Breast epithelium (tissue), 3 donors: ENCODE results near the gene NEK10.

Experiments used
- CTCF ChIP-seq, 3 donors: fragments of 450-650 bp; IDR thresholded peaks; one replicate each; pipeline ENCODE4 v1.5.1; 2016 to 2017; ENCODE audit warnings: antibody characterized with exemption in 3 of 3, mild to moderate bottlenecking in 3 of 3, moderate library complexity in 3 of 3
- POLR2A ChIP-seq: fragments of 450-650 bp; IDR thresholded peaks from one replicate; pipeline ENCODE4 v1.6.1; 2016; ENCODE audit warnings: antibody characterized with exemption, mild to moderate bottlenecking, moderate library complexity

GRCh38 chr3:27290760-27291159 is 78.4 kb downstream of the NEK10 start:
- TF ChIP-seq POLR2A (no peak), CTCF (IDR thresholded peaks at IDR 0.05) (no peak)
